Renal pelvis (tissue), 4 donors: ENCODE results near the gene GABRB1. TPM values are rescaled to one million over a fixed set of nuclear protein-coding genes. Genes with fewer than 3 reads are reported as not detected.

Experiments used
- DNase-seq: peaks from one replicate; pipeline ENCODE4 v3.0.0-alpha.2; 2013
- polyA plus RNA-seq, 3 donors: library from polyadenylated mRNA; unstranded; fragments of 120-200 nt; gene quantifications; one replicate each; pipeline ENCODE4 v1.2.1, GENCODE V29; 2013; ENCODE audit not compliant: insufficient read length in 3 of 3

Gene GABRB1
- polyA plus RNA-seq, 3 donors, result 0.27 to 1.2 (median 1.2) TPM

GRCh38 chr4:47468706-47469365 is 437.5 kb downstream of the GABRB1 start:
- no peak for DNase-seq

GRCh38 chr4:47469951-47470350 is 438.6 kb downstream of the GABRB1 start:
- no peak for DNase-seq

- no peak for DNase-seq
Measured at GRCh38 chr4:47471064-47471463, 439.7 kb downstream of the GABRB1 start.

GRCh38 chr4:47471591-47471990 is 440.2 kb downstream of the GABRB1 start:
- no peak for DNase-seq

GRCh38 chr4:47473141-47473750 is 441.9 kb downstream of the GABRB1 start:
- DNase-seq, result no peak

- no peak for DNase-seq
Measured at GRCh38 chr4:47474799-47475198, 443.4 kb downstream of the GABRB1 start.

GRCh38 chr4:47475411-47475810 is 444.0 kb downstream of the GABRB1 start:
- DNase-seq, result no peak

Other genes with a start within 250 kb of the GABRB1 start
- gene COX7B2, start 122.3 kb upstream of the GABRB1 start, polyA plus RNA-seq, result not detected
- under 1 TPM; 0.03 to 0.22 (median 0.13) TPM for gene GABRA4, start 38.0 kb upstream of the GABRB1 start, polyA plus RNA-seq